Measurements from ENCODE around the gene KIF26A.

DNA sequence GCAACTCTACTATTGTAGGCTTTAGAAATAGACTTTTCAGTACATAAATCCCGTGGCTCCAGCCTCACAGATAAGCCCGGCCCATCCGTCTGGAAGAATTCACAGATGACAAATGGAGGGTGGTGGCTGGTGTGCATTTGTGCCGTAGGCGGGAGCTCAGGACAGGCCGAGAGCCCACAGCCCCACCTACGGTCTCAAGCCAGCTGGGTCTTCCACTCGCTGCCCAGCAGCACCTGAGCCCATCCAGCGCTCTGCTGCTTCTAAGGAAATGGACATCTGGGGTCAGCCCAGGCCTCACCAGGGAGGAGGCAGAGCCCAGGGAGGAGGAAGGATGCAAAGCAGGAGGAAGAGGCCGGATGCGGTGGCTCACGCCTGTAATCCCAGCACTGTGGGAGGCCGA is 72.8 kb downstream of the KIF26A start:
- TF ChIP-seq TARDBP (IDR thresholded peaks at IDR 0.05) (no peak), BHLHE40 (IDR thresholded peaks at IDR 0.05; ENCODE audit: borderline replicate concordance) (no peak), HDGF (IDR thresholded peaks at IDR 0.05; ENCODE audit: borderline replicate concordance) (no peak), ZNF384 (IDR thresholded peaks at IDR 0.05) (no peak), FOXK2 (IDR thresholded peaks at IDR 0.05) (no peak), SUZ12 (IDR thresholded peaks at IDR 0.05) (no peak)

All from HEK293T (cell line).